Astrocyte (in vitro differentiated cells and primary cell): Measurements from ENCODE around the gene MSMO1. TPM values are rescaled to one million over a fixed set of nuclear protein-coding genes. Genes with fewer than 3 reads are reported as not detected.

Source experiments
- DNase-seq: peaks from one replicate; pipeline ENCODE4 v3.0.0-alpha.2; 2010; ENCODE audit warnings: low read depth
- FAIRE-seq: peaks from 2 replicates; lab custom pipeline; 2011; peaks lifted over from hg19 to GRCh38; lab: Jason Lieb, UNC
- H2AFZ ChIP-seq: 2 replicates; pipeline ENCODE4 v1.6.0; 2012; ENCODE audit warnings: low read depth, low read length, inconsistent platforms
- H3K27ac ChIP-seq: 2 replicates; pipeline ENCODE4 v1.5.1; 2011; ENCODE audit warnings: low read depth, low read length, inconsistent platforms
- H3K27me3 ChIP-seq: 2 replicates; pipeline ENCODE4 v1.6.0; 2011; ENCODE audit warnings: low read length, inconsistent platforms; ENCODE audit not compliant: insufficient read depth
- H3K36me3 ChIP-seq: 2 replicates; pipeline ENCODE4 v1.5.1; 2011; ENCODE audit warnings: low read length, inconsistent platforms; ENCODE audit not compliant: insufficient read depth
- H3K4me1 ChIP-seq: 2 replicates; pipeline ENCODE4 v1.5.1; 2011; ENCODE audit warnings: low read length, inconsistent platforms; ENCODE audit not compliant: insufficient read depth
- H3K4me2 ChIP-seq: 2 replicates; pipeline ENCODE4 v1.6.0; 2012; ENCODE audit warnings: low read length, inconsistent platforms
- H3K4me3 ChIP-seq: 2 replicates; pipeline ENCODE4 v1.5.1; 2011; ENCODE audit warnings: low read depth, mild to moderate bottlenecking, low read length, inconsistent platforms; ENCODE audit not compliant: insufficient read depth
- H3K79me2 ChIP-seq: 2 replicates; pipeline ENCODE4 v1.6.0; 2012; ENCODE audit warnings: mild to moderate bottlenecking, low read length, inconsistent platforms; ENCODE audit not compliant: insufficient read depth
- H3K9ac ChIP-seq: 2 replicates; pipeline ENCODE4 v1.6.0; 2012; ENCODE audit warnings: mild to moderate bottlenecking, low read length, inconsistent platforms
- H3K9me3 ChIP-seq: 2 replicates; pipeline ENCODE4 v1.5.1; 2012; ENCODE audit warnings: low read depth, mild to moderate bottlenecking, low read length, inconsistent platforms; ENCODE audit not compliant: insufficient read depth
- H4K20me1 ChIP-seq: 2 replicates; pipeline ENCODE4 v1.6.0; 2012; ENCODE audit warnings: low read length, inconsistent platforms; ENCODE audit not compliant: insufficient read depth
- H3K27ac Mint-ChIP-seq: one replicate; pipeline ENCODE4 v1.8.0; 2021; ENCODE audit warnings: mild to moderate bottlenecking, mixed read lengths; ENCODE audit not compliant: unreplicated experiment
- H3K27me3 Mint-ChIP-seq: one replicate; pipeline ENCODE4 v1.8.0; 2021; ENCODE audit warnings: low read depth, mixed read lengths; ENCODE audit not compliant: unreplicated experiment
- H3K36me3 Mint-ChIP-seq: one replicate; pipeline ENCODE4 v1.8.0; 2021; ENCODE audit warnings: low read depth, mixed read lengths; ENCODE audit not compliant: unreplicated experiment
- H3K4me1 Mint-ChIP-seq: one replicate; pipeline ENCODE4 v1.8.0; 2021; ENCODE audit warnings: low read depth, mixed read lengths; ENCODE audit not compliant: unreplicated experiment
- H3K4me3 Mint-ChIP-seq: one replicate; pipeline ENCODE4 v1.8.0; 2021; ENCODE audit warnings: mild to moderate bottlenecking, moderate library complexity, mixed read lengths; ENCODE audit not compliant: unreplicated experiment
- H3K9me3 Mint-ChIP-seq: one replicate; pipeline ENCODE4 v1.8.0; 2021; ENCODE audit warnings: mild to moderate bottlenecking, mixed read lengths; ENCODE audit not compliant: unreplicated experiment
- EZH2 ChIP-seq: IDR thresholded peaks from 2 replicates; pipeline ENCODE4 v1.6.1; 2012; ENCODE audit warnings: mild to moderate bottlenecking, low read length, inconsistent platforms; ENCODE audit not compliant: insufficient read depth
- total RNA-seq: library from RNA; stranded (reverse); gene quantifications from 2 replicates; pipeline ENCODE4 v1.2.1, GENCODE V29; 2021
- TF ChIP-seq, protein P1 (sequence below): IDR thresholded peaks from 2 replicates; pipeline ENCODE4 v1.5.1; 2011; ENCODE audit warnings: low read depth, mild to moderate bottlenecking, inconsistent platforms, low read length, moderate library complexity; ENCODE audit not compliant: insufficient read depth

The MSMO1 gene
- total RNA-seq, 1 donor from 2014 or later, result 179 TPM

DNA sequence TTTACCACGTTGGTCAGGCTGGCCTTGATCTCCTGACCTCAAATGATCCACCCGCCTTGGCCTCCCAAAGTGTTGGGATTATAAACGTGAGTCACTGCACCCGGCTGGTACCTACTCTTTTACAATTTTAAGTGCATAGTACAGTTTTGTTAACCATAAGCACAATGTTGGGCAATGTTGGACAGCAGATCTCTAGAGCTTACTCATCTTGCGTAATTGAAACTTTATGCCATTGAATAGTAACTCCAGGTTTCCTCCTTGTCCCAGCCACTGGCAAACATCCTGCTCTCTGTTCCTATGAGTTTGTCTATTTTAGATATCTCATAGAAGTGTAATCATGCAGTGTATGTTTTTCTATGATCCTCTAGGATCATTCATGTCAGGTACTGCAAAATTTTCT is 42.1 kb downstream of the MSMO1 start:
- H3K27me3 Mint-ChIP-seq, result no peaks in the 10 kb centered on the region
- H3K4me1 Mint-ChIP-seq, result no peaks in the 10 kb centered on the region
- Histone ChIP-seq H3K79me2 (no peaks in the 10 kb centered on the region), H3K4me2 (no peak overlapping the region), H3K9ac (no peak overlapping the region), H3K4me1 (no peaks in the 10 kb centered on the region), H3K27ac (no peak overlapping the region), H3K27me3 (no peaks in the 10 kb centered on the region), H4K20me1 (no peaks in the 10 kb centered on the region), H3K4me3 (no peak overlapping the region), H2AFZ (no peak overlapping the region), H3K36me3 (no peaks in the 10 kb centered on the region), H3K9me3 (no peaks in the 10 kb centered on the region)
- FAIRE-seq (no peak), DNase-seq (no peak)
- no peak for TF ChIP-seq EZH2
- TF ChIP-seq, protein P1, sequence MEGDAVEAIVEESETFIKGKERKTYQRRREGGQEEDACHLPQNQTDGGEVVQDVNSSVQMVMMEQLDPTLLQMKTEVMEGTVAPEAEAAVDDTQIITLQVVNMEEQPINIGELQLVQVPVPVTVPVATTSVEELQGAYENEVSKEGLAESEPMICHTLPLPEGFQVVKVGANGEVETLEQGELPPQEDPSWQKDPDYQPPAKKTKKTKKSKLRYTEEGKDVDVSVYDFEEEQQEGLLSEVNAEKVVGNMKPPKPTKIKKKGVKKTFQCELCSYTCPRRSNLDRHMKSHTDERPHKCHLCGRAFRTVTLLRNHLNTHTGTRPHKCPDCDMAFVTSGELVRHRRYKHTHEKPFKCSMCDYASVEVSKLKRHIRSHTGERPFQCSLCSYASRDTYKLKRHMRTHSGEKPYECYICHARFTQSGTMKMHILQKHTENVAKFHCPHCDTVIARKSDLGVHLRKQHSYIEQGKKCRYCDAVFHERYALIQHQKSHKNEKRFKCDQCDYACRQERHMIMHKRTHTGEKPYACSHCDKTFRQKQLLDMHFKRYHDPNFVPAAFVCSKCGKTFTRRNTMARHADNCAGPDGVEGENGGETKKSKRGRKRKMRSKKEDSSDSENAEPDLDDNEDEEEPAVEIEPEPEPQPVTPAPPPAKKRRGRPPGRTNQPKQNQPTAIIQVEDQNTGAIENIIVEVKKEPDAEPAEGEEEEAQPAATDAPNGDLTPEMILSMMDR, result no peak
- no peaks in the 10 kb centered on the region for H3K36me3 Mint-ChIP-seq
- H3K4me3 Mint-ChIP-seq, result no peak overlapping the region
- H3K27ac Mint-ChIP-seq, result no peak overlapping the region
- no peaks in the 10 kb centered on the region for H3K9me3 Mint-ChIP-seq

GRCh38 chr4:165370530-165370929 is 43.1 kb downstream of the MSMO1 start:
- no peak for FAIRE-seq
- H3K4me3 Mint-ChIP-seq, result no peak overlapping the region
- H3K4me2 ChIP-seq, result no peak overlapping the region

GRCh38 chr4:165375465-165375864 is 48.0 kb downstream of the MSMO1 start:
- no peak overlapping the region for H2AFZ ChIP-seq
- FAIRE-seq, result no peak
- peaks cover 4% of the 10 kb centered on the region for H3K4me1 ChIP-seq
- DNase-seq, result no peak
- Mint-ChIP-seq H3K9me3 (no peaks in the 10 kb centered on the region), H3K27me3 (peaks cover 8% of the 10 kb centered on the region), H3K36me3 (no peaks in the 10 kb centered on the region), H3K4me3 (no peak overlapping the region), H3K4me1 (peaks cover 9% of the 10 kb centered on the region), H3K27ac (no peak overlapping the region)
- no peak for TF ChIP-seq EZH2
- TF ChIP-seq, protein P1, result no peak
- no peaks in the 10 kb centered on the region for H3K9me3 ChIP-seq
- H3K4me2 ChIP-seq, result no peak overlapping the region
- H3K79me2 ChIP-seq, result peaks cover 4% of the 10 kb centered on the region
- no peak overlapping the region for H3K27ac ChIP-seq
- H3K27me3 ChIP-seq, result no peaks in the 10 kb centered on the region
- H3K4me3 ChIP-seq, result no peak overlapping the region
- H3K36me3 ChIP-seq, result no peaks in the 10 kb centered on the region
- H4K20me1 ChIP-seq, result no peaks in the 10 kb centered on the region
- H3K9ac ChIP-seq, result no peak overlapping the region

More at GRCh38 chr4:165370530-165370929, 43.1 kb downstream of the MSMO1 start:
- H3K36me3 ChIP-seq, result no peaks in the 10 kb centered on the region
- H3K9me3 ChIP-seq, result no peaks in the 10 kb centered on the region
- H4K20me1 ChIP-seq, result no peaks in the 10 kb centered on the region
- no peaks in the 10 kb centered on the region for H3K27me3 ChIP-seq
- H2AFZ ChIP-seq, result no peak overlapping the region
- Mint-ChIP-seq H3K9me3 (no peaks in the 10 kb centered on the region), H3K4me1 (peaks cover 4% of the 10 kb centered on the region), H3K27ac (no peak overlapping the region), H3K36me3 (no peaks in the 10 kb centered on the region), H3K27me3 (peaks cover 5% of the 10 kb centered on the region)
- H3K79me2 ChIP-seq, result no peaks in the 10 kb centered on the region
- no peaks in the 10 kb centered on the region for H3K4me1 ChIP-seq
- H3K9ac ChIP-seq, result no peak overlapping the region
- no peak for DNase-seq
- no peak overlapping the region for H3K4me3 ChIP-seq
- no peak overlapping the region for H3K27ac ChIP-seq
- TF ChIP-seq, protein P1, result no peak
- TF ChIP-seq EZH2, result no peak
